CD4-positive, CD25-positive, alpha-beta regulatory T cell (primary cell): Measurements from ENCODE around the gene HOMER2. TPM values are rescaled to one million over a fixed set of nuclear protein-coding genes. Genes with fewer than 3 reads are reported as not detected.
A peak's percentile ranks its signal among the peaks of the same experiment; 100 is the strongest.
"Not testable (repeated sequence)": the region's sequence is repeated elsewhere in the genome, so short reads cannot be mapped to it uniquely, and the experiment has no call there.

Experiments
- ATAC-seq, 2 donors: fragments of 150-1000 bp; cut with Tn5 transposase; one replicate each; pipeline ENCODE4 v1.10.0; 2021; ENCODE audit warnings: low read depth in 2 of 2, moderate number of reproducible peaks in 2 of 2, moderate library complexity in 1 of 2
- DNase-seq, 3 donors: peaks; one replicate each; pipeline versions ENCODE4 v3.0.0 to v3.0.0-alpha.2; 2012 to 2022; ENCODE audit warnings: mixed read lengths in 1 of 3
- H3K27ac ChIP-seq: one replicate; pipeline ENCODE4 v1.7.0; 2013; ENCODE audit warnings: mild to moderate bottlenecking, low read length; ENCODE audit not compliant: insufficient read depth, poor library complexity, severe bottlenecking
- H3K27me3 ChIP-seq: one replicate; pipeline ENCODE4 v1.7.0; 2013; ENCODE audit warnings: low read length; ENCODE audit not compliant: control insufficient read depth, insufficient read depth
- H3K36me3 ChIP-seq: one replicate; pipeline ENCODE4 v1.7.0; 2013; ENCODE audit warnings: mild to moderate bottlenecking, low read length, moderate library complexity; ENCODE audit not compliant: control insufficient read depth, insufficient read depth
- H3K4me1 ChIP-seq: 2 replicates; pipeline ENCODE4 v1.7.0; 2013; ENCODE audit warnings: mild to moderate bottlenecking, low read length; ENCODE audit not compliant: insufficient read depth, control insufficient read depth, poor library complexity, severe bottlenecking
- H3K4me3 ChIP-seq: one replicate; pipeline ENCODE4 v1.7.0; 2013; ENCODE audit warnings: low read depth, mild to moderate bottlenecking, low read length, moderate library complexity
- H3K9me3 ChIP-seq, 2 experiments: 1 replicate in 1 of 2; 2 replicates in 1 of 2; pipeline ENCODE4 v1.7.0; 2013; ENCODE audit warnings: low read length in 2 of 2, mild to moderate bottlenecking in 1 of 2, moderate library complexity in 1 of 2; ENCODE audit not compliant: control insufficient read depth in 2 of 2
- H3K27ac Mint-ChIP-seq, 3 donors: one replicate each; pipeline ENCODE4 v1.8.0; 2020 to 2022; ENCODE audit warnings: mild to moderate bottlenecking in 3 of 3, mixed read lengths in 3 of 3, moderate library complexity in 2 of 3
- H3K27me3 Mint-ChIP-seq: one replicate; pipeline ENCODE4 v1.8.0; 2022; ENCODE audit warnings: mild to moderate bottlenecking, mixed read lengths
- H3K36me3 Mint-ChIP-seq: one replicate; pipeline ENCODE4 v1.8.0; 2020; ENCODE audit warnings: mixed read lengths
- H3K4me1 Mint-ChIP-seq, 4 donors: one replicate each; pipeline ENCODE4 v1.8.0; 2020 to 2022; ENCODE audit warnings: mixed read lengths in 4 of 4, mild to moderate bottlenecking in 1 of 4
- H3K4me3 Mint-ChIP-seq, 4 donors: one replicate each; pipeline ENCODE4 v1.8.0; 2020 to 2022; ENCODE audit warnings: mild to moderate bottlenecking in 4 of 4, mixed read lengths in 4 of 4, moderate library complexity in 3 of 4
- H3K9me3 Mint-ChIP-seq, 7 donors: one replicate each; pipeline ENCODE4 v1.8.0; 2020 to 2022; ENCODE audit warnings: mixed read lengths in 7 of 7, mild to moderate bottlenecking in 3 of 7, moderate library complexity in 2 of 7
- polyA plus RNA-seq, 4 donors: library from polyadenylated mRNA; unstranded; fragments of 300-500 nt; fragmentation: Illumina TruSeq; gene quantifications; one replicate each; pipeline ENCODE4 v1.2.3, GENCODE V29; 2021
- total RNA-seq: library from RNA; stranded (reverse); gene quantifications from one replicate; pipeline ENCODE4 v1.2.3, GENCODE V29; 2022

HOMER2 gene
- total and polyA plus RNA-seq, 5 donors from 2014 or later, result 2.6 to 9.4 (median 3.4) TPM

GRCh38 chr15:82865981-82866380 is 86.5 kb downstream of the HOMER2 start:
- H3K4me1 Mint-ChIP-seq, H3K27ac ChIP-seq, H3K27me3 ChIP-seq, H3K4me3 ChIP-seq, H3K27ac Mint-ChIP-seq, H3K36me3 Mint-ChIP-seq, H3K27me3 Mint-ChIP-seq, H3K9me3 ChIP-seq, DNase-seq, H3K4me3 Mint-ChIP-seq, ATAC-seq, H3K4me1 ChIP-seq, H3K9me3 Mint-ChIP-seq, H3K36me3 ChIP-seq: not testable (repeated sequence)

- not testable (repeated sequence) for H3K36me3 Mint-ChIP-seq, H3K36me3 ChIP-seq, H3K27ac Mint-ChIP-seq, H3K4me1 Mint-ChIP-seq, H3K27me3 Mint-ChIP-seq, H3K4me3 Mint-ChIP-seq, H3K27ac ChIP-seq, H3K9me3 ChIP-seq, H3K27me3 ChIP-seq, H3K9me3 Mint-ChIP-seq, H3K4me3 ChIP-seq, DNase-seq, H3K4me1 ChIP-seq, ATAC-seq
These were observed 86.9 kb downstream of the HOMER2 start for GRCh38 chr15:82865581-82865980.

GRCh38 chr15:82864967-82865366 is 87.6 kb downstream of the HOMER2 start:
- H3K4me1 ChIP-seq, result no peaks in the 10 kb centered on the region
- H3K27me3 ChIP-seq, result no peaks in the 10 kb centered on the region
- Mint-ChIP-seq H3K36me3 (no peaks in the 10 kb centered on the region), H3K9me3 (peaks cover 0 to 3% (median 0%) of the 10 kb centered on the region in 7 donors), H3K4me1 (peaks cover 0 to 4% (median 0%) of the 10 kb centered on the region in 4 donors), H3K27ac (no peak overlapping the region), H3K4me3 (no peak overlapping the region), H3K27me3 (no peaks in the 10 kb centered on the region)
- H3K36me3 ChIP-seq, result no peaks in the 10 kb centered on the region
- H3K4me3 ChIP-seq, result no peak overlapping the region
- no peaks in the 10 kb centered on the region for H3K9me3 ChIP-seq
- ATAC-seq, result no peak
- DNase-seq, result no peak
- H3K27ac ChIP-seq, result no peak overlapping the region

GRCh38 chr15:82862886-82863285 is 89.6 kb downstream of the HOMER2 start:
- Mint-ChIP-seq H3K36me3 (no peaks in the 10 kb centered on the region), H3K27ac (no peak overlapping the region), H3K27me3 (no peaks in the 10 kb centered on the region), H3K9me3 (peaks cover 0 to 2% (median 0%) of the 10 kb centered on the region in 7 donors), H3K4me3 (no peak overlapping the region), H3K4me1 (peaks cover 0 to 4% (median 0%) of the 10 kb centered on the region in 4 donors)
- Histone ChIP-seq H3K36me3 (no peaks in the 10 kb centered on the region), H3K27me3 (no peaks in the 10 kb centered on the region), H3K4me1 (no peaks in the 10 kb centered on the region), H3K27ac (no peak overlapping the region), H3K9me3 (no peaks in the 10 kb centered on the region), H3K4me3 (no peak overlapping the region)
- DNase-seq (no peak), ATAC-seq (no peak)

- no peak for DNase-seq
These were observed 93.6 kb downstream of the HOMER2 start for GRCh38 chr15:82858932-82859331.

GRCh38 chr15:82856397-82857170 is 95.9 kb downstream of the HOMER2 start:
- Mint-ChIP-seq H3K9me3 (peaks cover 0 to 2% (median 0%) of the 10 kb centered on the region in 7 donors), H3K4me1 (peaks cover 0 to 9% (median 3%) of the 10 kb centered on the region in 4 donors), H3K27ac (no peak overlapping the region), H3K27me3 (no peaks in the 10 kb centered on the region), H3K4me3 (no peak overlapping the region), H3K36me3 (no peaks in the 10 kb centered on the region)
- DNase-seq, result no peak
- Histone ChIP-seq H3K27me3 (no peaks in the 10 kb centered on the region), H3K27ac (no peak overlapping the region), H3K9me3 (no peaks in the 10 kb centered on the region), H3K4me3 (no peak overlapping the region), H3K36me3 (no peaks in the 10 kb centered on the region), H3K4me1 (no peaks in the 10 kb centered on the region)
- no peak for ATAC-seq

More at GRCh38 chr15:82858932-82859331, 93.6 kb downstream of the HOMER2 start:
- Histone ChIP-seq H3K9me3 (no peaks in the 10 kb centered on the region), H3K4me3 (no peak overlapping the region), H3K36me3 (no peaks in the 10 kb centered on the region), H3K4me1 (no peaks in the 10 kb centered on the region), H3K27ac (no peak overlapping the region), H3K27me3 (no peaks in the 10 kb centered on the region)
- ATAC-seq, result no peak
- Mint-ChIP-seq H3K27ac (no peak overlapping the region), H3K4me1 (peaks cover 0 to 5% (median 2%) of the 10 kb centered on the region in 4 donors), H3K4me3 (no peak overlapping the region), H3K9me3 (peaks cover 0 to 2% (median 0%) of the 10 kb centered on the region in 7 donors), H3K36me3 (no peaks in the 10 kb centered on the region), H3K27me3 (no peaks in the 10 kb centered on the region)

- Mint-ChIP-seq H3K9me3 (peaks cover 0 to 1% (median 0%) of the 10 kb centered on the region in 7 donors), H3K27ac (peak overlapping the region in 1 of 3 donors; percentile 73), H3K27me3 (no peaks in the 10 kb centered on the region), H3K4me3 (no peak overlapping the region), H3K36me3 (no peaks in the 10 kb centered on the region), H3K4me1 (peaks cover 0 to 9% (median under 1%) of the 10 kb centered on the region in 4 donors)
- no peaks in the 10 kb centered on the region for H3K4me1 ChIP-seq
- H3K27me3 ChIP-seq, result no peaks in the 10 kb centered on the region
- no peak for DNase-seq
- H3K27ac ChIP-seq, result no peak overlapping the region
- H3K4me3 ChIP-seq, result no peak overlapping the region
- no peaks in the 10 kb centered on the region for H3K36me3 ChIP-seq
- ATAC-seq, result no peak
- H3K9me3 ChIP-seq, result no peaks in the 10 kb centered on the region
These were observed 97.0 kb downstream of the HOMER2 start for GRCh38 chr15:82855286-82856100.
